Activated CD4-positive, CD25-positive, alpha-beta regulatory T cell (primary cell): ENCODE results near the gene EBP.
"Not testable (repeated sequence)": the region's sequence is repeated elsewhere in the genome, so short reads cannot be mapped to it uniquely, and the experiment has no call there.

Source experiments
- DNase-seq, 4 experiments: peaks; one replicate each; lab custom pipeline; 2025; lab: John Stamatoyannopoulos, UW

EBP gene

DNA sequence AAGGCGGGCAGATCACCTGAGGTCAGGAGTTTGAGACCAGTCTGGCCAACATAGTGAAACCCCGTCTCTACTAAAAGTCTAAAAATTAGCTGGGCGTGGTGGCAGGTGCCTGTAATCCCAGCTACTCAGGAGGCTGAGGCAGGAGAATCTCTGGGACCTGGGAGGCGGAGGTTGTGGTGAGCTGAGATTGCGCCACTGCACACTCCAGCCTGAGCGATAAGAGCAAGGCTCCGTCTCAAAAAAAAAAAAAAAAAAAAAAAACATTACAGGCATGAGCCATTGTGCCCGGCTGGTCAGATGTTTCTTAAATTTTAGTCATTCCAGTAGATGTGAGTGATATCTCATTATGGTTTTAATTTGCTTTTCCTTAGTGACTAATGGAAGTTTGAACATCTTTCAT, 4.2 kb downstream of the EBP start:
- not testable (repeated sequence) for DNase-seq

DNA sequence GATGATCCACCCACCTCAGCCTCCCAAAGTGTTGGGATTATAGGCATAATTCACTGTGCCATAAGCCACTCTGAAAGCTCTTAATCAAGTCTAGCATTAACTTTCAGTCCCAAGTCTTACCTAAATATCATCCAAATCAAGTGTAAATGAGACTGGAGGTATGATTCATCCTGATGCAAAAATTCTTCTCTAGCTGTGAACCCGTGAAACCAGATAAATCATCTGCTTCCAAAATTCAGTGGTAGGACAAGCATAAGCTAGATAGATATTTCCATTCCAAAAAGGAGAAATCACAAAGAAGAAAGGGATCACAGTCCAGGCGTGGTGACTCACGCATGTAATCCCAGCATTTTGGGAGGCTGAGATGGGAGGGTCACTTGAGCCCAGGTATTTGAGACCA, 9.1 kb downstream of the EBP start:
- DNase-seq, result no peak

DNA sequence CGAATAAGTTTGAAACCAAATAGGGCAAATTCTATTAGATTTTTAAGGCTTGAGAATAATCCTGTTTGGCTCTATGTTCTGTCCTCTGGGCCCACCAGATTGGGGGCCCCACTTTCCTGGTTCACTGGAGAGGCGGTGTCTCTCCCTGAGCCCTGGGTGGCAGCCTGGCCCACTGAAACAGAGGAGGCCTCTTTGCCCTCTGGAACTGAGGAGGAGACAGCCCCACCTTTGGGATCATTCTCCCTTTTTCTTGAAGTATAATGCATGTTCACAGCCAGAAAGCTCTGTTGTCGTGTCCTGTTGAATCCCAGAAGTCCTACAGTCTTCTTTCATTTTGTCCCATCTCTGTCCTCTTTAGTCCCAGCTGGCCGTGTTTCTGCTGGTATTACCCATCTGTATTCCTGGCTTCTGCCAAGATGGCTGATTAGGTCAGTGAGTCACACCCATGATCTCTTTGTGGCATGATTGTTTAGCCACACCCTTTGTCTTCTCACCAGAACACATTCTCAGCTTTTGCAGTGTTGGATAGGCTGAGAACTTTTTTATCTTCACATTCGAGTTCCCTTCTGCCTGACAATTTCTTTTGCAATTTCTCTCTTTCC, 9.9 kb downstream of the EBP start:
- DNase-seq, result no peak

DNA sequence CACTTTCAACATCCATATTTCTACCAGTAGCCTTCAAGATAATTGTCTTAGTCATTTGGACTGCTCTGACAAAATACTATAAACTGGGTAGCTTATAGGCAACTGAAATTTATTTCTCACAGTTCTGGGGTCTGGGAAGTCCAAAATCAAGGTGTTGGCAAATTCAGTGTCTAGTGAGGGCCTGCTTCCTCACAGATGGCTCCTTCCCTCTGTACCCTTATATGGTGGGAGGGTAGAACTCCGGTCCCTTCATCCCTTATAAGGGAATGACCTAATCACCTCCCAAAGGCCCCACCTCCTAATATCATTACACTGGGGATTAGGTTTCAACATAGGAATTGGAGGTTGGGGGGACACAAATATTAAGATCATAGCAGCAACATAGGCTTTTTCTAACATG, 10.6 kb downstream of the EBP start:
- DNase-seq, result no peak

DNA sequence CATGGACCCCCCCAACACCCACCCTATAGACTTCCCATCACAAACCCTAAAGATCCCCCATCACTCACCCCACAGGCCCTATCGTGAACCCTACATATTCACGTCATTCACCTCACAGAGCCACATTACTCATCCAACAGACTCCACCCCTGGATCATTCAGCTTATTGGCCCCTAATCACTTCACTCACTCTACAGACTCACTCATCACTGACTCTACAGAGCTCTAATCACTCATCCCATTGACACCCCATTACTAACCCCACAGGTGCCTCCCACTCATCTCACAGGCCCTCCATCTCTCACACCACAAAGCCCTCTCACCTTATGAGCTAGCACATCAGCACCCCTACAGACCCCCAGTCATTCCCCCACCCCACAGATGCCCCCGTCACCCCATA, 11.6 kb downstream of the EBP start:
- no peak for DNase-seq

- DNase-seq, result no peak
These were observed 17.2 kb downstream of the EBP start for GRCh38 chrX:48538641-48539344.

- peak; percentile 83 to 93 (median 87) for DNase-seq
These were observed 17.9 kb downstream of the EBP start, which contains the start of gene TBC1D25 for GRCh38 chrX:48539345-48540027. TSS of gene TBC1D25 (plus strand) at chrX:48539714. CDS start at chrX:48539798, 84 bp downstream.

- DNase-seq, result peak in 3 of 4 experiments; percentile 4 to 30 (median 26)
These were observed 18.4 kb downstream of the EBP start for GRCh38 chrX:48540028-48540375.

- DNase-seq, result no peak
These were observed 18.9 kb downstream of the EBP start for GRCh38 chrX:48540480-48540879.

GRCh38 chrX:48541140-48541814, 19.7 kb downstream of the EBP start:
- DNase-seq, result no peak

DNA sequence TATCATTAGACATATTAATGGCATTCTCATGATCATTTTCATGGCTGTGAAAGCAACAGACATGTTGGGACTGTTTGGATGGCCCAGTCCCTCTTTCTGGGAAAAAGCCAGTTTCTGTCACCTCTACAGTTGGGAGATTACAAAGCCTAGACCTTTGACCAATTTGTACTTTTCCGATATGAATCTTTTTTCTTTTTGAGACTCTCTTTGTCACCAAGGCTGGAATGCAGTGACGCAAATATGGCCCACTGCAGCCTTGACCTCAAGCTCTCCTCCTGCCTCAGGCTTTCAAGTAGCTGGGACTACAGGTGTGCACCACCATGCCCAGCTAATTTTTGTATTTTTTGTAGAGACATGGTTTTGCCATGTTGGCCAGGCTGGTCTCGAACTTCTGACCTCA, 27.3 kb downstream of the EBP start:
- no peak for DNase-seq

DNA sequence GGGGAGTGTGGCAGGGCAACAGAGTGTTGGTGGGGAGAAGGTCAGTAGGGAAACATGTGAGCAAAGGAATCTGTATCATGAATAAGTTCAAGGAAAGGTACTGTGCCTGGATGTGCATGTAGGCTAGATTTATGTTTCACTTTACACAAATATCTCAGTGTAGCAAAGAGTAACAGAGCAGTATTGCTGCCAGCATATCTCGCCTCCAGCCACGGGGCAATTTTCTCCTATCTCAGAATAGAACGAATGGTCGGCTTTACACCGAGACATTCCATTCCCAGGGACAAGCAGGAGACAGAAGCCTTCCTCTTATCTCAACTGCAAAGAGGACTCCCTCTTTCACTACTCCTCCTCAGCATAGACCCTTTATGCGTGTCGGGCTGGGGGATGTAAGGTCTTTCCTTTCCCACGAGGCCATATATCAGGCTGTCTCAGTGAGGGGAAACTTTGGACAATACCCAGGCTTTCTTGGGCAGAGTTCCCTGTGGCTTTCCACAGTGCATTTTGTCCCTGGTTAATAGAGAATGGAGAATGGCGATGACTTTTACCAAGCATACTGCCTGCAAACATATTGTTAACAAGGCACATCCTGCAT, 34.2 kb downstream of the EBP start:
- not testable (repeated sequence) for DNase-seq

GRCh38 chrX:48558271-48558670, 36.7 kb downstream of the EBP start:
- no peak for DNase-seq

DNA sequence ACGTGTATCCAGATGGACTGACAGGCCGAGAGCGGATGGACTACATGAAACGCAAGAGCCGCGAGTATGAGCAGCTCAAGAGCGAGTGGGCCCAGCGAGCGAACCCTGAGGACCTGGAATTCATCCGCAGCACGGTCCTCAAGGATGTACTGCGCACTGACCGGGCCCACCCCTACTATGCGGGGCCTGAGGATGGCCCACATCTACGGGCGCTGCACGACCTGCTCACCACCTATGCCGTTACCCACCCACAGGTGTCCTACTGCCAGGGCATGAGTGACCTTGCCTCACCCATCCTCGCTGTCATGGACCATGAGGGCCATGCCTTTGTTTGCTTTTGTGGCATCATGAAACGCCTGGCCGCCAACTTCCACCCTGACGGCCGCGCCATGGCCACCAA, 38.0 kb downstream of the EBP start:
- DNase-seq, result no peak

DNA sequence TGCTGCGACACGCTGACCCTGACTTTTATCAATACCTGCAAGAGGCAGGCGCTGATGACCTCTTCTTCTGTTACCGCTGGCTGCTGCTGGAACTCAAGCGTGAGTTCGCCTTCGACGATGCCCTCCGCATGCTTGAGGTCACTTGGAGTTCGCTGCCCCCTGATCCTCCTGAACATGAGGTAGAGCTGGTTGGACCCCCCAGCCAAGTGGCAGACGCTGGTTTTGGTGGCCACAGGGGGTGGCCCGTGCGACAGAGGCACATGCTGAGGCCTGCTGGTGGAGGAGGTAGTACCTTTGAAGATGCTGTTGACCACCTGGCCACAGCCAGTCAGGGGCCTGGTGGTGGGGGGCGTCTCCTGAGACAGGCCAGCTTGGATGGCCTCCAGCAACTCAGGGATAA, 38.4 kb downstream of the EBP start:
- DNase-seq, result no peak

DNA sequence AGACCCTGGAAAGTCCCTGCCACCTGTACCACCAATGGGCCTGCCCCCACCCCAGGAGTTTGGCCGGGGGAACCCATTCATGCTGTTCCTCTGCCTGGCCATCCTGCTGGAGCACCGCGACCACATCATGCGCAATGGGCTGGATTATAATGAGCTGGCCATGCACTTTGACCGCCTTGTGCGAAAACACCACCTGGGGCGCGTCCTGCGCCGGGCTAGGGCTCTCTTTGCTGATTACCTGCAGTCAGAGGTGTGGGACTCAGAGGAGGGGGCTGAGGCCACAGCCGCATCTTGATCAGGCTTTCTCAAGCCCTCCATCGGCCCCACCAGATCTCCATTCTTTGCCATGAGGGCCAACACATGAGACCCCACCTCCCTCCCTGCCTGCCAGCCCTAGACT, 39.1 kb downstream of the EBP start:
- DNase-seq, result no peak

DNA sequence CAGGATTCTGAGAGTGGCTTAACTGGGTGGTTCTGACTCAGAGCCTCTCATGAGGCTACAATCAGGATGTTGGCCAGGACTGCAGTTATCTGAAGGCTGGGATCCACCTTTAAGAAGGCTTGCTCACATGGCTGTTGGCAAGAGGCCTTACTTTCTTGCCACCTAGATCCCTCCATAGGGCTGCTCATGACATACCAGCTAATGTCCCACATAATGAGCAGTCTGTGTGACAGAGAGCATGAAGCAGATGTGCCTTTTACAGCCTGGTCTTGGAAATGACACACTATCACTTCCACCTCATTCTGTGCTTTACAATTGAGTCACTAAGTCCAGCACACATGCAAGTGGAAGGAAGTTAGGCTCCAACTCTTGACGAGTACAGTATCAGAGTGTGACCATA, 48.4 kb downstream of the EBP start:
- no peak for DNase-seq

DNA sequence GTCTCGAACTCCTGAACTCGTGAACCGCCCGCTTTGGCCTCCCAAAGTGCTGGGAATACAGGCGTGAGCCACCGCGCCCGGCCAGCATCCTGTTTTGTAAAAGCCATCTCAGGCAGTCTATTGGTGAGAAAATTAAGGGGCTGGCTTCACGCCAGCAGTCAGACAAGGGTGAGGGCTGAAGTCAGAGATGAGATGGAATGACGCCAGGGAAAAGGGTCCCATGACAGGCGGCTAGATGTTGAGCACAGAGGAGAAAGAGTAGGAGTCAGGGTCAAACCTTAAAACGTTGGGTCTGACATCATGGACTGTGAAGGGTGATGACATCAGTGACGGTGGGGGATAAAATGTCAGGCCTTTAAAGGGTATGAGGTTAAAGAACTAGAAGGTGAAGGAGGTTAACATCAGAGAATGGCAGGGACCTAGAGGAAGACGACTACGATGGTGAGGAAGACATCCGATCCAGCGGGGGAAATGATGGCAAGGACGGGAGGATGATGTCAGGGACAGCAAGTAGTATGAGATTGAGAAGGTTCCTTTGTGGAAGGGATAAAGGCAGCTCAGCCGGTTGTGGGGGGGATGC, 52.2 kb downstream of the EBP start:
- no peak for DNase-seq

DNA sequence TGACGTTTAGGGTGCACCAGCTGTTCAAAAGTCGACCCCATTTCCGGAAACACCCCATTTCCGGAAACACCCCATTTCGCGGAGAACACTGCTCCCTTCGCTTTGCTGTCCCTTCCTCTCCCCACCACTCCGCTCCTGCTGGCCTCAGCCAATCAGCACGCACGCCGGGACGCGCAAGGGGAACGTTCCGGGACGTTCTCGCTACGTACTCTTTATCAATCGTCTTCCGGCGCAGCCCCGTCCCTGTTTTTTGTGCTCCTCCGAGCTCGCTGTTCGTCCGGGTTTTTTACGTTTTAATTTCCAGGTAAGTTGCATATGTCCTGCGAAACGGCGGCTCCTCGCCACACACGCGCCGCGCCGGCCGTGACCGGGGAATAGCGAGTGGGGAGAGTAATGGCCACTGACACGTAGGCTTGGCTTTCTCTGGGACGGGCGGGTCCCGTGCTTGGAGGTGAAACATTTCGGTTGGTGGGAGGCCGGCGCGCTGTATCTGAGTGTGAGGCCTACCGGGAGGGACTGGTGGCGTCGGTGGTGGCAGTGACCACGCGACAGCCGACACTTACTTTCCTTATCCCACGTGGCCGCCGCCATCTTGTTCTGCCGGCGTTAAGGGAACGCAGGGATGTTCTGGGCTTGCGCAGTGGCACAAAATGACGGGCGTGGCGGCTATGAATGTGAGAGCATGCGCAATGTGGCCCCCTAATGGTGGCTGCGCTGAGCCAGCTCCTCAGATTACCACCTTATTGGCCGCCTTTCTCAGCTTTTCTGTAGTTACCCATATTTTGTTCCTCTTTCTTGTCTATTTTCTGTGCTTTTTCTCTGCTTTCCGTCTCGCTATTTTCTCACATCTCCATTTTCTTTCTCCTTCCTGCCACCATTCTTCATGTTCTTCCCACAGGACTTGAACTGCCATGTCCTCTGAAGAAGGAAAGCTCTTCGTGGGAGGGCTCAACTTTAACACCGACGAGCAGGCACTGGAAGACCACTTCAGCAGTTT, 53.0 kb downstream of the EBP start, which contains the start of gene RBM3:
Gene RBM3, plus strand, starts transcription at position 215 of the 997 bp plus-strand sequence. Its CDS starts 697 bp downstream, at position 912.
- peak; percentile 63 to 84 (median 78) for DNase-seq

- DNase-seq, result no peak
These were observed 54.0 kb downstream of the EBP start for GRCh38 chrX:48575642-48576041.

DNA sequence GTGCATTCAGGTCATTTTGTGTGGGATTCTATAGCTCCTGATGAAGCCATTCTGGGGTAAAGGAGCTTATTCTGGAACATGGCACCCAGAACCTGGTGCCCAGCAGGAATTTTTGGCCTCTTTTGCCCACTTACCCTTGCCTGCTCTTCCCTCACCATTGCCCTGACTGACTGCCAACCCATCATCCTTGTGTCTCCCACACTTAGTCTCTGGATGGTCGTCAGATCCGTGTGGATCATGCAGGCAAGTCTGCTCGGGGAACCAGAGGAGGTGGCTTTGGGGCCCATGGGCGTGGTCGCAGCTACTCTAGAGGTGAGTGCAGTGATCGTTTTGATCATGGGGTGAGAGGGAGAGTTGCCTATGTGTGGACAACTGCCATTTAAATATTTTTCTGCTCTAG, 54.5 kb downstream of the EBP start:
- no peak for DNase-seq
